Measurements from ENCODE around the gene PI4K2B. TPM values are rescaled to one million over a fixed set of nuclear protein-coding genes. Genes with fewer than 3 reads are reported as not detected.

Gene PI4K2B
- total and polyA plus RNA-seq, 2 experiments from 2014 or later, result 6.7 to 21.4 TPM

GRCh38 chr4:25320773-25321172 lies 86.9 kb downstream of the PI4K2B start (continued):
- TF ChIP-seq ZNF462 (CRISPR knock-in tag; IDR thresholded peaks at IDR 0.05) (no peak), EZH2phosphoT487 (IDR thresholded peaks at IDR 0.05; ENCODE audit: unreplicated experiment) (no peak), CREB1 (CRISPR knock-in tag; IDR thresholded peaks at IDR 0.05; ENCODE audit: low read depth) (no peak)
- TF ChIP-seq, protein P1, sequence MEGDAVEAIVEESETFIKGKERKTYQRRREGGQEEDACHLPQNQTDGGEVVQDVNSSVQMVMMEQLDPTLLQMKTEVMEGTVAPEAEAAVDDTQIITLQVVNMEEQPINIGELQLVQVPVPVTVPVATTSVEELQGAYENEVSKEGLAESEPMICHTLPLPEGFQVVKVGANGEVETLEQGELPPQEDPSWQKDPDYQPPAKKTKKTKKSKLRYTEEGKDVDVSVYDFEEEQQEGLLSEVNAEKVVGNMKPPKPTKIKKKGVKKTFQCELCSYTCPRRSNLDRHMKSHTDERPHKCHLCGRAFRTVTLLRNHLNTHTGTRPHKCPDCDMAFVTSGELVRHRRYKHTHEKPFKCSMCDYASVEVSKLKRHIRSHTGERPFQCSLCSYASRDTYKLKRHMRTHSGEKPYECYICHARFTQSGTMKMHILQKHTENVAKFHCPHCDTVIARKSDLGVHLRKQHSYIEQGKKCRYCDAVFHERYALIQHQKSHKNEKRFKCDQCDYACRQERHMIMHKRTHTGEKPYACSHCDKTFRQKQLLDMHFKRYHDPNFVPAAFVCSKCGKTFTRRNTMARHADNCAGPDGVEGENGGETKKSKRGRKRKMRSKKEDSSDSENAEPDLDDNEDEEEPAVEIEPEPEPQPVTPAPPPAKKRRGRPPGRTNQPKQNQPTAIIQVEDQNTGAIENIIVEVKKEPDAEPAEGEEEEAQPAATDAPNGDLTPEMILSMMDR (conservative IDR thresholded peaks at IDR 0.05; ENCODE audit: low read depth in 2 of 2), result no peak

DNA sequence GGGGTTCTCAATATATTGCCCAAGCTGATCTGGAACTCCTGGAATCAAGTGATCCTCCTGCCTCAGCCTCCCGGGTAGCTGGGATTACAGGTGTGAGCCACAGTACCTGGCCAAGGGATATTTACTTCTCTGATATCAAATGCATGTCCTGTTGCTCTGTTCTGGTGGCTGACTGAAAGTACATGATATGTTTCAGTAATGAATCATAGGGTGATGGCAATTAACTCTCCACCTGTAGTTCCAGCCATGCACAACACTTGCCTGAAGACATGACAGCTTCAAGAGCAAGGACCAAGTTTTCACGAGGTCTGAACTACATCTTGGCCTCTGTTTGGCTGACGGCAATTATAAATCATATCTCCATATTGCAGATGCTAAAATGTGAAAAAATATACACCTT lies 87.9 kb downstream of the PI4K2B start:
- H3K27ac ChIP-seq (ENCODE audit: low read depth), result no peak overlapping the region
- TF ChIP-seq, protein P2, sequence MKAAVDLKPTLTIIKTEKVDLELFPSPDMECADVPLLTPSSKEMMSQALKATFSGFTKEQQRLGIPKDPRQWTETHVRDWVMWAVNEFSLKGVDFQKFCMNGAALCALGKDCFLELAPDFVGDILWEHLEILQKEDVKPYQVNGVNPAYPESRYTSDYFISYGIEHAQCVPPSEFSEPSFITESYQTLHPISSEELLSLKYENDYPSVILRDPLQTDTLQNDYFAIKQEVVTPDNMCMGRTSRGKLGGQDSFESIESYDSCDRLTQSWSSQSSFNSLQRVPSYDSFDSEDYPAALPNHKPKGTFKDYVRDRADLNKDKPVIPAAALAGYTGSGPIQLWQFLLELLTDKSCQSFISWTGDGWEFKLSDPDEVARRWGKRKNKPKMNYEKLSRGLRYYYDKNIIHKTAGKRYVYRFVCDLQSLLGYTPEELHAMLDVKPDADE (IDR thresholded peaks at IDR 0.05), result no peak
- TF ChIP-seq ZNF462 (CRISPR knock-in tag; IDR thresholded peaks at IDR 0.05) (no peak), STAT1 (IDR thresholded peaks at IDR 0.05; ENCODE audit: unreplicated experiment) (no peak)

More for the DNA sequence above, 87.9 kb downstream of the PI4K2B start:
- Histone ChIP-seq H3F3A (replicated peaks; ENCODE audit: low read depth) (no peaks in the 10 kb centered on the region), H3K27me3 (ENCODE audit: insufficient read depth) (no peaks in the 10 kb centered on the region), H3K4me2 (no peak overlapping the region), H3K79me2 (replicated peaks; ENCODE audit: insufficient read depth) (no peaks in the 10 kb centered on the region), H3K4me1 (ENCODE audit: insufficient read depth) (no peaks in the 10 kb centered on the region), H3K9me2 (ENCODE audit: insufficient read depth) (no peaks in the 10 kb centered on the region), H2AFZ (no peak overlapping the region), H4K20me1 (replicated peaks; ENCODE audit: insufficient read depth) (no peaks in the 10 kb centered on the region; the same call in 1 of the 2 replicates), H3K4me3 (no peak overlapping the region), H3K36me3 (ENCODE audit: insufficient read depth) (no peaks in the 10 kb centered on the region; the same call in 1 of the 2 replicates)
- H3K27ac Mint-ChIP-seq, result no peak overlapping the region
- no peaks in the 10 kb centered on the region for H3K27me3 Mint-ChIP-seq (ENCODE audit: insufficient read depth, low read depth, poor library complexity)
- DNase-seq (ENCODE audit: low spot score) (no peak), ATAC-seq (no peak)
- H3K9me3 Mint-ChIP-seq, result no peaks in the 10 kb centered on the region; the same call in 2 of the 3 replicates
- no peak overlapping the region for H3K4me3 Mint-ChIP-seq
- peaks cover 13% of the 10 kb centered on the region; the same call in 2 of the 3 replicates for H3K36me3 Mint-ChIP-seq (ENCODE audit: low read depth)
- peaks cover 3% of the 10 kb centered on the region; the same call in 1 of the 3 replicates for H3K4me1 Mint-ChIP-seq
